HepG2 (cell line): ENCODE data around the gene PSMD3. TPM values are rescaled to one million over a fixed set of nuclear protein-coding genes. Genes with fewer than 3 reads are reported as not detected.

Experiments used
- E2F5 ChIP-seq: sonication (generic); formaldehyde crosslinking; conservative IDR thresholded peaks from 2 replicates; pipeline ENCODE4 v1.4.0; 2020; ENCODE audit warnings: missing genetic modification reagents
- ELF4 ChIP-seq: sonication (generic); formaldehyde crosslinking; IDR thresholded peaks from 2 replicates; pipeline ENCODE4 v1.5.0; 2020; ENCODE audit warnings: missing genetic modification reagents, mild to moderate bottlenecking, moderate library complexity, borderline replicate concordance
- HNRNPLL ChIP-seq: fragments of 200-400 bp; formaldehyde crosslinking; IDR thresholded peaks from 2 replicates; pipeline ENCODE4 v1.6.1; 2017; ENCODE audit warnings: mild to moderate bottlenecking, low read depth, low read length; ENCODE audit not compliant: poor library complexity, severe bottlenecking
- IRX3 ChIP-seq: sonication (generic); formaldehyde crosslinking; IDR thresholded peaks from 2 replicates; pipeline ENCODE4 v1.8.1; 2023; ENCODE audit warnings: mild to moderate bottlenecking, low read depth, missing genetic modification reagents, borderline replicate concordance
- MAFF ChIP-seq: IDR thresholded peaks from 2 replicates; pipeline ENCODE4 v1.6.1; 2011; ENCODE audit warnings: low read depth, low read length, improper control_type of control experiment
- MED8 ChIP-seq: sonication (generic); formaldehyde crosslinking; IDR thresholded peaks from 2 replicates; pipeline ENCODE4 v1.8.1; 2023; ENCODE audit warnings: mild to moderate bottlenecking, missing genetic modification reagents; ENCODE audit not compliant: insufficient replicate concordance
- NFRKB ChIP-seq: fragments of 450-650 bp; IDR thresholded peaks from 2 replicates; pipeline ENCODE4 v1.6.1; 2017
- RBAK ChIP-seq: sonication (generic); formaldehyde crosslinking; IDR thresholded peaks from 2 replicates; pipeline ENCODE4 v1.5.1; 2020; ENCODE audit warnings: mild to moderate bottlenecking, missing genetic modification reagents
- SP1 ChIP-seq, 2 experiments: fragments of 450-650 bp in 1 of 2; sonication (generic) in 1 of 2; formaldehyde crosslinking in 1 of 2; IDR thresholded peaks; 2 replicates each; pipeline versions ENCODE4 v1.4.0 to v1.6.1; 2016 to 2020; ENCODE audit warnings: missing genetic modification reagents in 1 of 2
- SRF ChIP-seq: IDR thresholded peaks from 2 replicates; pipeline ENCODE4 v1.6.1; 2011; ENCODE audit warnings: mild to moderate bottlenecking, low read depth, low read length, moderate library complexity
- TBL1XR1 ChIP-seq: fragments of 150-350 bp; IDR thresholded peaks from 2 replicates; pipeline ENCODE4 v1.6.1; 2014; ENCODE audit warnings: borderline replicate concordance, low read length; ENCODE audit not compliant: partially characterized antibody
- U2AF1 ChIP-seq: fragments of 200-400 bp; formaldehyde crosslinking; optimal IDR thresholded peaks from 2 replicates; pipeline ENCODE3; 2017; ENCODE audit warnings: mild to moderate bottlenecking, low read depth, low read length
- ZBTB1 ChIP-seq: sonication (generic); formaldehyde crosslinking; IDR thresholded peaks from 2 replicates; pipeline ENCODE4 v1.4.0; 2020; ENCODE audit warnings: missing genetic modification reagents, borderline replicate concordance
- ZFAT ChIP-seq: sonication (generic); formaldehyde crosslinking; conservative IDR thresholded peaks from 2 replicates; pipeline ENCODE4 v1.8.1; 2023; ENCODE audit warnings: missing genetic modification reagents, inconsistent platforms
- ZIK1 ChIP-seq: sonication (generic); formaldehyde crosslinking; IDR thresholded peaks from 2 replicates; pipeline ENCODE4 v1.5.0; 2020; ENCODE audit warnings: mild to moderate bottlenecking, low read depth, missing genetic modification reagents, borderline replicate concordance
- ZMYM2 ChIP-seq: sonication (generic); formaldehyde crosslinking; IDR thresholded peaks from 2 replicates; pipeline ENCODE4 v1.8.0; 2022; ENCODE audit warnings: mild to moderate bottlenecking, missing genetic modification reagents
- ZNF230 ChIP-seq: sonication (generic); formaldehyde crosslinking; IDR thresholded peaks from 2 replicates; pipeline ENCODE4 v1.4.0; 2020; ENCODE audit warnings: mild to moderate bottlenecking, missing genetic modification reagents
- ZNF331 ChIP-seq: sonication (generic); formaldehyde crosslinking; IDR thresholded peaks from 2 replicates; pipeline ENCODE4 v1.4.0; 2020; ENCODE audit warnings: missing genetic modification reagents
- ZNF607 ChIP-seq: sonication (generic); formaldehyde crosslinking; IDR thresholded peaks from 2 replicates; pipeline ENCODE4 v1.5.1; 2020; ENCODE audit warnings: missing genetic modification reagents, mild to moderate bottlenecking, borderline replicate concordance
- ZNF768 ChIP-seq: sonication (generic); formaldehyde crosslinking; IDR thresholded peaks from 2 replicates; pipeline ENCODE4 v1.4.0; 2020; ENCODE audit warnings: missing genetic modification reagents
- ZNF777 ChIP-seq: sonication (generic); formaldehyde crosslinking; IDR thresholded peaks from 2 replicates; pipeline ENCODE4 v1.4.0; 2020; ENCODE audit warnings: missing genetic modification reagents
- ZNF790 ChIP-seq: sonication (generic); formaldehyde crosslinking; IDR thresholded peaks from 2 replicates; pipeline ENCODE4 v1.8.0; 2022; ENCODE audit warnings: missing genetic modification reagents, mild to moderate bottlenecking, borderline replicate concordance
- polyA plus RNA-seq, 8 experiments: library from polyadenylated mRNA; depleted of rRNA in 3 of 8; stranded (reverse) in 7 of 8; unstranded in 1 of 8; fragments of >200 nt; fragmentation: Illumina TruSeq in 4 of 8; extraction: Trizol in 4 of 8; gene quantifications; 2 replicates each; pipeline versions ENCODE4 v1.2.1 to v1.2.3, GENCODE V29; 2011 to 2016; ENCODE audit warnings: low read depth in 4 of 8, missing spikeins in 1 of 8, mixed read lengths in 1 of 8; ENCODE audit not compliant: insufficient read depth in 1 of 8
- total RNA-seq, 5 experiments: library from RNA; depleted of rRNA; stranded (reverse); fragments of >200 nt; fragmentation: Illumina TruSeq; extraction: Trizol; gene quantifications; 2 replicates each; pipeline ENCODE4 v1.2.3, GENCODE V29; 2016; ENCODE audit warnings: low read depth in 1 of 5
- TF ChIP-seq, protein P1 (sequence below): sonication (generic); formaldehyde crosslinking; IDR thresholded peaks from 2 replicates; pipeline ENCODE4 v1.4.0; 2020; ENCODE audit warnings: missing genetic modification reagents
- TF ChIP-seq, protein P2 (sequence below): IDR thresholded peaks from 2 replicates; pipeline ENCODE4 v1.6.1; 2016; ENCODE audit warnings: mild to moderate bottlenecking, missing biosample characterization, missing genetic modification reagents
- TF ChIP-seq, protein P3 (sequence below): sonication (generic); formaldehyde crosslinking; IDR thresholded peaks from 2 replicates; pipeline ENCODE4 v1.5.0; 2020; ENCODE audit warnings: mild to moderate bottlenecking, missing genetic modification reagents

The PSMD3 gene
- total and polyA plus RNA-seq, 2 of the 13 experiments (the other 11 are each of a cell fraction or from before 2014, with no cell fraction given): 97.4 to 146 TPM

DNA sequence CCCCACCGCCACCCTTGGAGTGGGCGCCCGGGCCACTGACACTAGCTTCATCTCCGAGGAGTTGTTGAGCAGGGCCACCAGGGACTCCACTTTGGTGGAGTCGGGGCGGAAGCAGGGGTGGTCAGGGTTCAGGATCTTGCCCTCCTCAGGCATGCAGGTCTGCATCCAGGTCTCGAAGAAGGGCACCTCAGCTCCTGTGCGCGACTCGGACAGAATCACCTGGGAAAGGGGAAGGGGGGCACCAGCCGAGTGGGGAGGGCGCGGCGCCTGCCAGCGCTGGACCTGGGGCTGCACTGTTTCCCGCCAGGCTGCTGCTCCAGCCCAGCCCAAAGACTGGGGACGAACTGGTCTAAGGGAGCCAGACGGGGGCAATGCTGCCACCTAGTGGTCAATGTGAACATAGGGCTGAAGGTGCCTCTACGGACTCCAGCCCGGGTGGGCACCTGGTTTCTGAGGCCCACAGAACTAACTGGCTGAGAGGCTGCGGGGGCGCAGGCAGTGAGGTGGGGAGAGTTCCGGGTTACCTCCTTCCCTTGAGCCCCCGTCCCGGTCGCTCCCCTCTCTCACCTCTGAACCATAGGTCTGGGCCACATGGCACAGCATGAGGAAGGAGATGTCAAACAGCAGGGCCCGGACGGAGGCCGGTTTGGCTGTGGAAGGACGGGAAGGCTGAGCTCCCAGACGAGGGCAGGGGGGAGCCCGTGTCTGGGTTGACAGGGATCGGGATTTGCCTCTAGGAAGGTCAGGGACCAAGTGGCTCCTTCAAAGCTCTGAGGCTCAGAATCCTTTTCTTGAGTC lies 46.4 kb downstream of the PSMD3 start (continued):
- TF ChIP-seq, protein P1, sequence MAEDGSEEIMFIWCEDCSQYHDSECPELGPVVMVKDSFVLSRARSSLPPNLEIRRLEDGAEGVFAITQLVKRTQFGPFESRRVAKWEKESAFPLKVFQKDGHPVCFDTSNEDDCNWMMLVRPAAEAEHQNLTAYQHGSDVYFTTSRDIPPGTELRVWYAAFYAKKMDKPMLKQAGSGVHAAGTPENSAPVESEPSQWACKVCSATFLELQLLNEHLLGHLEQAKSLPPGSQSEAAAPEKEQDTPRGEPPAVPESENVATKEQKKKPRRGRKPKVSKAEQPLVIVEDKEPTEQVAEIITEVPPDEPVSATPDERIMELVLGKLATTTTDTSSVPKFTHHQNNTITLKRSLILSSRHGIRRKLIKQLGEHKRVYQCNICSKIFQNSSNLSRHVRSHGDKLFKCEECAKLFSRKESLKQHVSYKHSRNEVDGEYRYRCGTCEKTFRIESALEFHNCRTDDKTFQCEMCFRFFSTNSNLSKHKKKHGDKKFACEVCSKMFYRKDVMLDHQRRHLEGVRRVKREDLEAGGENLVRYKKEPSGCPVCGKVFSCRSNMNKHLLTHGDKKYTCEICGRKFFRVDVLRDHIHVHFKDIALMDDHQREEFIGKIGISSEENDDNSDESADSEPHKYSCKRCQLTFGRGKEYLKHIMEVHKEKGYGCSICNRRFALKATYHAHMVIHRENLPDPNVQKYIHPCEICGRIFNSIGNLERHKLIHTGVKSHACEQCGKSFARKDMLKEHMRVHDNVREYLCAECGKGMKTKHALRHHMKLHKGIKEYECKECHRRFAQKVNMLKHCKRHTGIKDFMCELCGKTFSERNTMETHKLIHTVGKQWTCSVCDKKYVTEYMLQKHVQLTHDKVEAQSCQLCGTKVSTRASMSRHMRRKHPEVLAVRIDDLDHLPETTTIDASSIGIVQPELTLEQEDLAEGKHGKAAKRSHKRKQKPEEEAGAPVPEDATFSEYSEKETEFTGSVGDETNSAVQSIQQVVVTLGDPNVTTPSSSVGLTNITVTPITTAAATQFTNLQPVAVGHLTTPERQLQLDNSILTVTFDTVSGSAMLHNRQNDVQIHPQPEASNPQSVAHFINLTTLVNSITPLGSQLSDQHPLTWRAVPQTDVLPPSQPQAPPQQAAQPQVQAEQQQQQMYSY (CRISPR knock-in tag): no peak
- no peak for TF ChIP-seq MED8 (CRISPR knock-in tag)
- no peak for TF ChIP-seq MAFF
- no peak for TF ChIP-seq RBAK
- peak; percentile 32; the same call in 1 of the 2 replicates for TF ChIP-seq ZNF331 (CRISPR knock-in tag)
- no peak for TF ChIP-seq ZNF790
- no peak for TF ChIP-seq SP1 (IDR thresholded peaks at IDR 0.05)
- TF ChIP-seq SP1 (CRISPR knock-in tag; IDR thresholded peaks at IDR 0.05): no peak
- no peak for TF ChIP-seq NFRKB
- TF ChIP-seq ZNF768: no peak
- TF ChIP-seq SRF: no peak
- no peak for TF ChIP-seq TBL1XR1
- TF ChIP-seq E2F5: peak; percentile 68; the same call in 1 of the 2 replicates
- TF ChIP-seq ELF4: no peak
- no peak for TF ChIP-seq ZNF230 (CRISPR knock-in tag)
- no peak for TF ChIP-seq ZFAT (CRISPR knock-in tag)
- TF ChIP-seq HNRNPLL: peak; percentile 45
- no peak for TF ChIP-seq U2AF1
- TF ChIP-seq ZMYM2 (CRISPR knock-in tag): no peak
- TF ChIP-seq, protein P2, sequence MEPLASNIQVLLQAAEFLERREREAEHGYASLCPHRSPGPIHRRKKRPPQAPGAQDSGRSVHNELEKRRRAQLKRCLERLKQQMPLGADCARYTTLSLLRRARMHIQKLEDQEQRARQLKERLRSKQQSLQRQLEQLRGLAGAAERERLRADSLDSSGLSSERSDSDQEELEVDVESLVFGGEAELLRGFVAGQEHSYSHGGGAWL (CRISPR knock-in tag): peak; percentile 49; the same call in 1 of the 2 replicates
- TF ChIP-seq, protein P3, sequence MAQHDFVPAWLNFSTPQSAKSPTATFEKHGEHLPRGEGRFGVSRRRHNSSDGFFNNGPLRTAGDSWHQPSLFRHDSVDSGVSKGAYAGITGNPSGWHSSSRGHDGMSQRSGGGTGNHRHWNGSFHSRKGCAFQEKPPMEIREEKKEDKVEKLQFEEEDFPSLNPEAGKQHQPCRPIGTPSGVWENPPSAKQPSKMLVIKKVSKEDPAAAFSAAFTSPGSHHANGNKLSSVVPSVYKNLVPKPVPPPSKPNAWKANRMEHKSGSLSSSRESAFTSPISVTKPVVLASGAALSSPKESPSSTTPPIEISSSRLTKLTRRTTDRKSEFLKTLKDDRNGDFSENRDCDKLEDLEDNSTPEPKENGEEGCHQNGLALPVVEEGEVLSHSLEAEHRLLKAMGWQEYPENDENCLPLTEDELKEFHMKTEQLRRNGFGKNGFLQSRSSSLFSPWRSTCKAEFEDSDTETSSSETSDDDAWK (CRISPR knock-in tag): no peak
- no peak for TF ChIP-seq ZNF607 (CRISPR knock-in tag)
- no peak for TF ChIP-seq ZIK1 (CRISPR knock-in tag)
- no peak for TF ChIP-seq IRX3 (CRISPR knock-in tag)
- TF ChIP-seq ZNF777: no peak
- TF ChIP-seq ZBTB1: no peak
